Measurements from ENCODE around the gene ZNF652. TPM values are rescaled to one million over a fixed set of nuclear protein-coding genes. Genes with fewer than 3 reads are reported as not detected.
A peak's percentile ranks its signal among the peaks of the same experiment; 100 is the strongest.

Gene ZNF652
- total RNA-seq, 1 experiment from 2014 or later, result 32.1 TPM

DNA sequence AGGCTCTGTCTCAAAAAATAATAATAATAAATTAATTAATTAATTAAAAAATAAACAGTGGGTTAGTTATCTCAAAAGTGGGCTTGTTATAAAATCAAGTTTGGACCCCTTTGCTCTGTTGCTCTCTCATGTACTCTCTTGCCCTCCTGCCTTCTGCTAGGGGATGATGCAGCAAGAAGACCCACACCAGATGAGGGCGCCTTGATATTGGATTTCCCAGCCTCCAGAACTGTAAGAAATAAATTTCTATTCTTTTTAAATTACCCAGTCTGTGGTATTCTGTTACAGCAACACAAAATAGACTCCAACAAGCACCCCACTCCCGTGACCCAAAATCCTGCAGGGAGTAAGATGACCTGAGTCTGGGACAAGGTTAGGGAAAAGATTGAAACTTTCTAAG is 2.1 kb upstream of the ZNF652 start:
- no peaks in the 10 kb centered on the region for H3K9me3 ChIP-seq (ENCODE audit: low read depth, low read length, poor library complexity, severe bottlenecking)
- ChIA-PET POLR2A (ENCODE audit: low non-redundant PET) (no interaction called here), CTCF (interaction anchor here (0.7 kb wide), 1 partner anchor 139 kb away, joined by 4 read pairs; no protein-coding TSS in a partner anchor)
- no TSS peak for BruUV-seq (replicated peaks)
- H3K4me1 ChIP-seq (ENCODE audit: insufficient read depth, low read length, poor library complexity, severe bottlenecking), result peaks cover 16% of the 10 kb centered on the region
- no peaks in the 10 kb centered on the region for H3K36me3 ChIP-seq (ENCODE audit: insufficient read depth, low read length, poor library complexity, severe bottlenecking)
- H3K4me3 ChIP-seq (ENCODE audit: low read depth, low read length, poor library complexity, severe bottlenecking), result no peak overlapping the region
- no peaks in the 10 kb centered on the region for H3K27me3 ChIP-seq (replicated peaks; ENCODE audit: insufficient read depth, low read depth, low read length, poor library complexity)
- intact Hi-C loops (cut with micrococcal nuclease; ENCODE audit: unreplicated experiment), result no loop called here
- no peak overlapping the region for H3K27ac ChIP-seq (ENCODE audit: low read depth, low read length, poor library complexity, severe bottlenecking)
- TF ChIP-seq, protein P1, sequence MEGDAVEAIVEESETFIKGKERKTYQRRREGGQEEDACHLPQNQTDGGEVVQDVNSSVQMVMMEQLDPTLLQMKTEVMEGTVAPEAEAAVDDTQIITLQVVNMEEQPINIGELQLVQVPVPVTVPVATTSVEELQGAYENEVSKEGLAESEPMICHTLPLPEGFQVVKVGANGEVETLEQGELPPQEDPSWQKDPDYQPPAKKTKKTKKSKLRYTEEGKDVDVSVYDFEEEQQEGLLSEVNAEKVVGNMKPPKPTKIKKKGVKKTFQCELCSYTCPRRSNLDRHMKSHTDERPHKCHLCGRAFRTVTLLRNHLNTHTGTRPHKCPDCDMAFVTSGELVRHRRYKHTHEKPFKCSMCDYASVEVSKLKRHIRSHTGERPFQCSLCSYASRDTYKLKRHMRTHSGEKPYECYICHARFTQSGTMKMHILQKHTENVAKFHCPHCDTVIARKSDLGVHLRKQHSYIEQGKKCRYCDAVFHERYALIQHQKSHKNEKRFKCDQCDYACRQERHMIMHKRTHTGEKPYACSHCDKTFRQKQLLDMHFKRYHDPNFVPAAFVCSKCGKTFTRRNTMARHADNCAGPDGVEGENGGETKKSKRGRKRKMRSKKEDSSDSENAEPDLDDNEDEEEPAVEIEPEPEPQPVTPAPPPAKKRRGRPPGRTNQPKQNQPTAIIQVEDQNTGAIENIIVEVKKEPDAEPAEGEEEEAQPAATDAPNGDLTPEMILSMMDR (conservative IDR thresholded peaks at IDR 0.05; ENCODE audit: low read depth, low read length), result no peak
- no peak for TF ChIP-seq EZH2 (IDR thresholded peaks at IDR 0.05; ENCODE audit: borderline replicate concordance, low read depth, low read length, poor library complexity, severe bottlenecking)
- no peak for DNase-seq (ENCODE audit: low spot score)

DNA sequence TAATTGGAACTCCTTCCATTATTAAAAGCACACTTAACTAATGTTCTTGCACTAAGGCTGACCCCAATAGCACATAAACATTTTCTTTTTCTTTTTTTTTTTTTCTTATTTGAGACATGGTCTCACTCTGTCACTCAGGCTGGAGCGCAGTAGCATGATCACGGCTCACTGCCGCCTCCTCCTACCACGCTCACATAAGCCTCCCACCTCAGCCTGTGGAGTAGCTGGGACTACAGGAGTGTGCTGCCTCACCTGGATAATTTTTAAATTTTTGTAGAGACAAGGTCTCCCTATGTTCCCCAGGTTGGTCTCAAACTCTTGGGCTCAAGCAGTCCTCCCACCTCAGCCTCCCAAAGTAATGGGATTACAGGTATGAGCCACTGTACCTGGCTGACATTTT is 1.2 kb upstream of the ZNF652 start:
- no peak for DNase-seq (ENCODE audit: low spot score)
- Histone ChIP-seq H3K4me1 (ENCODE audit: insufficient read depth, low read length, poor library complexity, severe bottlenecking) (peaks cover 25% of the 10 kb centered on the region), H3K36me3 (ENCODE audit: insufficient read depth, low read length, poor library complexity, severe bottlenecking) (no peaks in the 10 kb centered on the region), H3K4me3 (ENCODE audit: low read depth, low read length, poor library complexity, severe bottlenecking) (no peak overlapping the region), H3K27ac (ENCODE audit: low read depth, low read length, poor library complexity, severe bottlenecking) (no peak overlapping the region), H3K27me3 (replicated peaks; ENCODE audit: insufficient read depth, low read depth, low read length, poor library complexity) (no peaks in the 10 kb centered on the region), H3K9me3 (ENCODE audit: low read depth, low read length, poor library complexity, severe bottlenecking) (no peaks in the 10 kb centered on the region)
- no TSS peak for BruUV-seq (replicated peaks)
- TF ChIP-seq, protein P1 (conservative IDR thresholded peaks at IDR 0.05; ENCODE audit: low read depth, low read length), result no peak
- TF ChIP-seq EZH2 (IDR thresholded peaks at IDR 0.05; ENCODE audit: borderline replicate concordance, low read depth, low read length, poor library complexity, severe bottlenecking), result no peak
- POLR2A ChIA-PET (ENCODE audit: low non-redundant PET), result interaction anchor here (0.5 kb wide), 1 partner anchor 799 kb away, joined by 8 read pairs; no protein-coding TSS in a partner anchor
- intact Hi-C loops (cut with micrococcal nuclease; ENCODE audit: unreplicated experiment), result no loop called here
- CTCF ChIA-PET, result interaction anchor here (0.5 kb wide), 1 partner anchor 482 kb away, joined by 6 read pairs; no protein-coding TSS in a partner anchor

- BruUV-seq (replicated peaks), result no TSS peak
- peak overlapping the region; percentile 89 for H3K4me3 ChIP-seq (ENCODE audit: low read depth, low read length, poor library complexity, severe bottlenecking)
- CTCF ChIA-PET, result interaction anchor here (0.5 kb wide), 1 partner anchor 481 kb away, joined by 6 read pairs; no protein-coding TSS in a partner anchor
Measured at GRCh38 chr17:49362723-49363117, 670 bp upstream of the ZNF652 start.

More at GRCh38 chr17:49362723-49363117, 670 bp upstream of the ZNF652 start:
- H3K27ac ChIP-seq (ENCODE audit: low read depth, low read length, poor library complexity, severe bottlenecking), result peak overlapping the region; percentile 62
- intact Hi-C loops (cut with micrococcal nuclease; ENCODE audit: unreplicated experiment), result no loop called here
- peaks cover 26% of the 10 kb centered on the region for H3K4me1 ChIP-seq (ENCODE audit: insufficient read depth, low read length, poor library complexity, severe bottlenecking)
- no peak for TF ChIP-seq EZH2 (IDR thresholded peaks at IDR 0.05; ENCODE audit: borderline replicate concordance, low read depth, low read length, poor library complexity, severe bottlenecking)
- TF ChIP-seq, protein P1 (conservative IDR thresholded peaks at IDR 0.05; ENCODE audit: low read depth, low read length), result no peak
- no peaks in the 10 kb centered on the region for H3K9me3 ChIP-seq (ENCODE audit: low read depth, low read length, poor library complexity, severe bottlenecking)
- no peak for DNase-seq (ENCODE audit: low spot score)
- POLR2A ChIA-PET (ENCODE audit: low non-redundant PET), result interaction anchor here (0.5 to 0.8 kb wide), 3 partner anchors 45 to 798 kb away, joined by 8 to 21 read pairs (median 10); no protein-coding TSS in a partner anchor
- no peaks in the 10 kb centered on the region for H3K27me3 ChIP-seq (replicated peaks; ENCODE audit: insufficient read depth, low read depth, low read length, poor library complexity)
- no peaks in the 10 kb centered on the region for H3K36me3 ChIP-seq (ENCODE audit: insufficient read depth, low read length, poor library complexity, severe bottlenecking)
